Measurements from ENCODE around the gene SAFB2.

DNA sequence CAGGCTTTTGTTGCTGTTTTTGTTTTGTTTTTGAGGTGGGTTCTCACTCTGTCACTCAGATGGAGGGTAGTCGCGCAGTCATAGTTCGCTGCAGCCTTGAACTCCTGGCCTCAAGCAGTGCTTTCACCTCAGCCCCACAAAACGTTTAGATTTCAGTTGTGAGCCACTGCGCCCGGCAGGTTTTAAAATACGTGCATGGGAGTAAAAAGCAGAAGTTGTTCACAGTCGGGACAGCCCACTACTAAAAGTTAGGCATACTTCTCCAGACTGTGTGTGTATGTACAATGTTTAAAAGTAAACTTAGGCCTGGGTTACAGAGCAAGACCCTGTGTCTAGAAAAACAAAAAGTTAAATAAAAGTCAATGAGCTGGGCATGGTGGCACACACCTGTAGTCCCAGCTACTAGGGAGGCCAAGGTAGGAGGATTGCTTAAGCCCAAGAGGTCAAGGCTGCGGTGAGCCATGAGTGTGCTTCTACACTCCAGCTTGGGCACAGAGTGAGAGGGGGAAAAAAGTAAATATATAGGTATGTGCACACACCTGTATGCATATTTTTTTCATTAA is 6.4 kb upstream of the SAFB2 start:
- TF ChIP-seq RAD21 (IDR thresholded peaks at IDR 0.05; ENCODE audit: low read depth): no peak
- TF ChIP-seq, protein P1, sequence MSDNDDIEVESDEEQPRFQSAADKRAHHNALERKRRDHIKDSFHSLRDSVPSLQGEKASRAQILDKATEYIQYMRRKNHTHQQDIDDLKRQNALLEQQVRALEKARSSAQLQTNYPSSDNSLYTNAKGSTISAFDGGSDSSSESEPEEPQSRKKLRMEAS (IDR thresholded peaks at IDR 0.05): no peak
- no peak for TF ChIP-seq TAF1 (IDR thresholded peaks at IDR 0.05; ENCODE audit: low read depth)
- no peak for TF ChIP-seq REST (IDR thresholded peaks at IDR 0.05; ENCODE audit: low read depth)
- TF ChIP-seq, protein P2, sequence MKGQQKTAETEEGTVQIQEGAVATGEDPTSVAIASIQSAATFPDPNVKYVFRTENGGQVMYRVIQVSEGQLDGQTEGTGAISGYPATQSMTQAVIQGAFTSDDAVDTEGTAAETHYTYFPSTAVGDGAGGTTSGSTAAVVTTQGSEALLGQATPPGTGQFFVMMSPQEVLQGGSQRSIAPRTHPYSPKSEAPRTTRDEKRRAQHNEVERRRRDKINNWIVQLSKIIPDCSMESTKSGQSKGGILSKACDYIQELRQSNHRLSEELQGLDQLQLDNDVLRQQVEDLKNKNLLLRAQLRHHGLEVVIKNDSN (IDR thresholded peaks at IDR 0.05): no peak

Measured in Ishikawa (cell line).